WTC11 (cell line): Measurements from ENCODE around the gene SH3GL1. TPM values are rescaled to one million over a fixed set of nuclear protein-coding genes. Genes with fewer than 3 reads are reported as not detected.

Source experiments
- ATAC-seq: fragments of 200-7000 bp; cut with Tn5 transposase; 2 replicates; pipeline ENCODE4 v1.10.0; 2021; ENCODE audit warnings: mild to moderate bottlenecking, moderate library complexity
- CTCF ChIA-PET: fragments of 300-600 bp; sonication (Branson Sonifier 250); formaldehyde crosslinking; loops from one replicate; lab custom pipeline; 2021; ENCODE audit warnings: antibody characterized with exemption; lab: Charles Lee
- POLR2A ChIA-PET: fragments of 350-600 bp; sonication (Branson Sonifier 250); formaldehyde crosslinking; loops from one replicate; lab custom pipeline; 2021; ENCODE audit warnings: antibody characterized with exemption; lab: Charles Lee
- DNase-seq: peaks from one replicate; pipeline ENCODE4 v3.0.0; 2021; ENCODE audit warnings: low spot score
- H3K27ac Mint-ChIP-seq: 2 replicates; pipeline ENCODE4 v1.8.0; 2021; ENCODE audit warnings: mixed read lengths
- H3K27me3 Mint-ChIP-seq: 2 replicates; pipeline ENCODE4 v1.8.0; 2021; ENCODE audit warnings: low read depth, mild to moderate bottlenecking, moderate library complexity, mixed read lengths
- H3K36me3 Mint-ChIP-seq: 2 replicates; pipeline ENCODE4 v1.8.0; 2021; ENCODE audit warnings: mixed read lengths
- H3K4me1 Mint-ChIP-seq: 2 replicates; pipeline ENCODE4 v1.8.0; 2022; ENCODE audit warnings: mixed read lengths
- H3K4me3 Mint-ChIP-seq: 2 replicates; pipeline ENCODE4 v1.8.0; 2021; ENCODE audit warnings: mild to moderate bottlenecking, moderate library complexity, mixed read lengths
- H3K9me3 Mint-ChIP-seq: 2 replicates; pipeline ENCODE4 v1.8.0; 2021; ENCODE audit warnings: mixed read lengths
- CREM ChIP-seq: sonication (generic); formaldehyde crosslinking; IDR thresholded peaks from 2 replicates; pipeline ENCODE4 v1.8.1; 2022; ENCODE audit warnings: mild to moderate bottlenecking, missing genetic modification reagents, moderate library complexity
- E2F5 ChIP-seq: sonication (generic); formaldehyde crosslinking; IDR thresholded peaks from 2 replicates; pipeline ENCODE4 v1.8.1; 2022; ENCODE audit warnings: mild to moderate bottlenecking, moderate library complexity, missing genetic modification reagents
- EMX1 ChIP-seq: fragments of 250-450 bp; sonication (Bioruptor Pico); IDR thresholded peaks from 2 replicates; pipeline ENCODE4 v1.8.0; 2021; ENCODE audit warnings: mild to moderate bottlenecking
- FOXP1 ChIP-seq: sonication (generic); formaldehyde crosslinking; IDR thresholded peaks from 2 replicates; pipeline ENCODE4 v1.8.0; 2022; ENCODE audit warnings: missing genetic modification reagents, mild to moderate bottlenecking, moderate library complexity, borderline replicate concordance
- GABPB1 ChIP-seq: sonication (generic); formaldehyde crosslinking; IDR thresholded peaks from 2 replicates; pipeline ENCODE4 v1.8.1; 2023; ENCODE audit warnings: mild to moderate bottlenecking, missing genetic modification reagents
- HMGXB4 ChIP-seq: sonication (generic); formaldehyde crosslinking; IDR thresholded peaks from 2 replicates; pipeline ENCODE4 v1.8.1; 2023; ENCODE audit warnings: mild to moderate bottlenecking, moderate library complexity, missing genetic modification reagents
- MYBL2 ChIP-seq: sonication (generic); formaldehyde crosslinking; IDR thresholded peaks from 2 replicates; pipeline ENCODE4 v1.8.1; 2023; ENCODE audit warnings: mild to moderate bottlenecking, moderate library complexity, missing genetic modification reagents
- RELA ChIP-seq: sonication (generic); formaldehyde crosslinking; IDR thresholded peaks from 2 replicates; pipeline ENCODE4 v1.8.1; 2022; ENCODE audit warnings: missing genetic modification reagents, mild to moderate bottlenecking, borderline replicate concordance
- SP1 ChIP-seq: sonication (generic); formaldehyde crosslinking; conservative IDR thresholded peaks from 2 replicates; pipeline ENCODE4 v1.8.1; 2022; ENCODE audit warnings: missing genetic modification reagents
- STAT6 ChIP-seq: sonication (generic); formaldehyde crosslinking; conservative IDR thresholded peaks from 2 replicates; pipeline ENCODE4 v1.8.1; 2023; ENCODE audit warnings: mild to moderate bottlenecking, low read depth, missing genetic modification reagents, moderate library complexity
- TEAD1 ChIP-seq: sonication (generic); formaldehyde crosslinking; IDR thresholded peaks from 2 replicates; pipeline ENCODE4 v1.8.0; 2022; ENCODE audit warnings: mild to moderate bottlenecking, missing genetic modification reagents
- USF2 ChIP-seq: sonication (generic); formaldehyde crosslinking; IDR thresholded peaks from 2 replicates; pipeline ENCODE4 v1.8.1; 2023; ENCODE audit warnings: mild to moderate bottlenecking, missing genetic modification reagents, moderate library complexity
- ZSCAN18 ChIP-seq: fragments of 250-450 bp; sonication (Bioruptor Pico); IDR thresholded peaks from 2 replicates; pipeline ENCODE4 v2.1.2; 2022; ENCODE audit warnings: mild to moderate bottlenecking, moderate library complexity
- total RNA-seq: library from RNA; stranded (reverse); gene quantifications from 3 replicates; pipeline ENCODE4 v1.2.3, GENCODE V29; 2021

The SH3GL1 gene
- total RNA-seq, 1 experiment from 2014 or later, result 109 TPM

GRCh38 chr19:4343370-4344307, 56.7 kb downstream of the SH3GL1 start, which contains the start of gene MPND:
MPND (plus strand) TSS chr19:4343562; CDS start chr19:4343594, 32 bp downstream.
- POLR2A ChIA-PET, result interaction anchor here (0.5 to 2.2 kb wide), 19 partner anchors 9 to 97 kb away, joined by 3 to 17 read pairs (median 6); partner anchors contain the start of genes CHAF1A, FSD1, SH3GL1 and YJU2
- H3K27ac Mint-ChIP-seq, result peak within 1 kb of the TSS; percentile 98
- H3K4me1 Mint-ChIP-seq, result peaks cover 9% of the 10 kb centered on the region
- peak; percentile 89 for DNase-seq
- H3K4me3 Mint-ChIP-seq, result peak within 1 kb of the TSS; percentile 85
- TF ChIP-seq STAT6, result no peak
- peak; percentile 39; the same call in 1 of the 2 replicates for TF ChIP-seq FOXP1 (CRISPR knock-in tag)
- TF ChIP-seq EMX1 (CRISPR knock-in tag), result no peak
- 0 out of 2 replicates have a peak, but pooled peaks have one; percentile 8 for TF ChIP-seq GABPB1 (CRISPR knock-in tag)
- TF ChIP-seq USF2 (CRISPR knock-in tag), result peak; percentile 69
- TF ChIP-seq TEAD1 (CRISPR knock-in tag), result no peak
- TF ChIP-seq E2F5 (CRISPR knock-in tag), result 0 out of 2 replicates have a peak, but pooled peaks have one; percentile 25
- TF ChIP-seq CREM, result 0 out of 2 replicates have a peak, but pooled peaks have one; percentile 9
- no peak for TF ChIP-seq MYBL2 (CRISPR knock-in tag)
- TF ChIP-seq HMGXB4, result no peak; the same call in 1 of the 2 replicates
- TF ChIP-seq SP1, result peak; percentile 95
- TF ChIP-seq RELA (CRISPR knock-in tag), result no peak
- no peak for TF ChIP-seq ZSCAN18 (CRISPR knock-in tag)
- TF ChIP-seq, all 79 proteins: peak for 6
- peaks cover 12% of the 10 kb centered on the region for H3K27me3 Mint-ChIP-seq
- peak; percentile 50 for ATAC-seq
- CTCF ChIA-PET, result interaction anchor here (0.5 to 5.7 kb wide), 21 partner anchors 9 to 414 kb away, joined by 3 to 111 read pairs (median 6); partner anchors contain the start of genes FSD1, PLIN5, SH3GL1 and SHD
- peaks cover 18% of the 10 kb centered on the region for H3K36me3 Mint-ChIP-seq
- no peaks in the 10 kb centered on the region for H3K9me3 Mint-ChIP-seq
